GM18517 (cell line): ENCODE data around the gene JAK1.
"Not testable (repeated sequence)": the region's sequence is repeated elsewhere in the genome, so short reads cannot be mapped to it uniquely, and the experiment has no call there.

Experiments
- ATAC-seq: cut with Tn5 transposase; IDR thresholded peaks from one replicate; pipeline ENCODE4 v1.9.1; 2021; ENCODE audit warnings: mild to moderate bottlenecking, moderate library complexity; ENCODE audit not compliant: unreplicated experiment

Gene JAK1

GRCh38 chr1:64923294-64923718 is 43.0 kb downstream of the JAK1 start:
- no peak for ATAC-seq

DNA sequence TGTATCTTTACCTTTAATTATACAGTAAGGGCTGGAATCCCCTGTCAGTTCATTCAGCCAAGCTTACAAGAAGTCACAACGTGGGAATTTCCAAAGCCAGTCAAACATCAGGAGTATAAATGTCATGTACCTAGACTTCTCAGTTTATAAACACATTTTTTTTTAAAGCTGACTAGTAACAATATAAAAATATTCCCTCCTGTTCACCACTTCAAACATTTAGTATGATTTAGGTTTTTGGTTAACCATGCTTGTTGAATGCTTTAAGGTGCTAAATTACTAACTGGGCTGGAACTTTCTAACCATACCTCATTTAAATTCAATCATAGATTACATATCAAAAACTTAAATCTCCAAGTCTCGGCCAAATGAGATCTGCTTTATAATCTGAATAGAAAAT is 44.0 kb downstream of the JAK1 start:
- ATAC-seq, result no peak

- no peak for ATAC-seq
Measured at GRCh38 chr1:64921771-64922170, 44.6 kb downstream of the JAK1 start.

DNA sequence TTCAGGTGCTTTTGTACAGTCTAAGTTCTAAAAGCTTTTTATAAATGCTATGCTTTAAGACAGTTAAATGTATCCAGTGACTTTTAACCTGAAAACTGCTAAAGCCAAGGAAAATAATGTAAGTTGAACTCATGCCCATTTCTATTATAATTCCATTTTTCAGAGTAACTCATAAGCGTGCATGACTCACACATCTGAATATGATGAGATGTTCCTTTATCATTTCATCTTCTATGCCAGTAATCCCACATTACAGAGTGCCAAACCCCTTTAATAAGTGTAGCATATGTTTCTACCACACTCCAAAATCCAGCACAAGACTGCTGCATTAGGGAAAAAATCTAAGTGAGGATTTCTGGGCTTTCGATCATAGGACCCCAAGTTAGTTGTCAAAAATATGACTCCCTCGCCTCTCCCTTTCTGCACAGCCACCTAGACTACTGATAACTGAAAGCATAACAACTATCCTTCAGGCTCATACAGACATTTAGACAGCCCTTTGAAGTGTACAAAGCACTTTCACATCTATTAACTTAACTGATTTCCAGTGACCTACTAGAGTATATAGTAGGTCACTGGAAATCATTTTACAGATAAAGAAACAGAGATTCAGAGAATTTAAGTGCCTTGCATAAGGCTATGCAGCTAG is 45.3 kb downstream of the JAK1 start:
- ATAC-seq, result no peak

DNA sequence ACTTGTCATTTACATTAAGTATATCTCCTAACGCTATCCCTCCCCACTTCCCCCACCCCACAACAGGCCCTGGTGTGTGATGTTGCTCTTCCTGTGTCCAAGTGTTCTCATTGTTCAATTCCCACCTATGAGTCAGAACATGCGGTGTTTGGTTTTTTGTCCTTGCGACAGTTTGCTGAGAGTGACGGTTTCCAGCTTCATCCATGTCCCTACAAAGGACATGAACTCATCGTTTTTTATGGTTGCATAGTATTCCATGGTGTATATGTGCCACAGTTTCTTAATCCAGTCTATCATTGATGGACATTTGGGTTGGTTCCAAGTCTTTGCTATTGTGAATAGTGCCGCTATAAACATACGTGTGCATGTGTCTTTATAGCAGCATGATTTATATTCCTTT is 47.2 kb downstream of the JAK1 start:
- not testable (repeated sequence) for ATAC-seq

DNA sequence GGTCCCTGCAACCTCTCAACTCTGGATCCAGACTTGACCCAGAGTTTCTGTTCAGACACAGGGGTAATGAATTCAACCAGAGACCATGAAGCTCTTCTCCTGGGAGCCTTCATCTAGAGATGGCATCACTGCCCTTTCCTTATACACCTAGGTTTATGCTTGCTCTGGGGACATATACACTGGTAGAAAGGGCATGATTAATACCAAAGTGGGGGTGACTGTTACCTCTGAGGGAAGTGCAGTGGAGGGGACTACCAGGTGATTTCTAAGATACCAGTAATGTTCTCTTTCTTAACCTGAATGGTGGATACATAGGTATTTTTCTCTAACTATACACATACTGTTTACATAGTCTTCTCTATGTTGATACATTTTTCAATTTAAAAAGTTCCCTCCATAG is 48.4 kb downstream of the JAK1 start:
- ATAC-seq, result no peak

GRCh38 chr1:64917328-64917861 is 49.0 kb downstream of the JAK1 start:
- no peak for ATAC-seq

GRCh38 chr1:64915381-64916274 is 50.7 kb downstream of the JAK1 start:
- ATAC-seq, result no peak

GRCh38 chr1:64913361-64914015 is 52.9 kb downstream of the JAK1 start:
- ATAC-seq, result no peak

DNA sequence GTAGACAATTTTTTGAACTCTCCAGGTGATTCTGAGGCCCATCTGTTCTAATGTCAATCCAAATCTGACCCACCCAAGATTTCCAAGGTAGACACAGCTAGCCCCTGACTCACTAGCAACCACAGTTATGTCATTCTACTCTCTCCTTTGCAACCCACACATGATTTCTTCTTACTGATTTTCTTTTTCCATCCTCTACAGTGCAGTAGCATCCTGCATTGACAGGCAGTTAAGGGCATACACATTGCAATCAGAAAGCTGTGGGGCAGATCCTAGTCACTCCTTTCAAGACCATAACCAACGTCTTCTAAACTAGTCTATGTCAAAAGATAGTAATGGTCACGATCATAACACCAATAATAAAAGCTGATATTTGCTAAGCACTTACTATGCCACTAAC is 54.2 kb downstream of the JAK1 start:
- no peak for ATAC-seq

DNA sequence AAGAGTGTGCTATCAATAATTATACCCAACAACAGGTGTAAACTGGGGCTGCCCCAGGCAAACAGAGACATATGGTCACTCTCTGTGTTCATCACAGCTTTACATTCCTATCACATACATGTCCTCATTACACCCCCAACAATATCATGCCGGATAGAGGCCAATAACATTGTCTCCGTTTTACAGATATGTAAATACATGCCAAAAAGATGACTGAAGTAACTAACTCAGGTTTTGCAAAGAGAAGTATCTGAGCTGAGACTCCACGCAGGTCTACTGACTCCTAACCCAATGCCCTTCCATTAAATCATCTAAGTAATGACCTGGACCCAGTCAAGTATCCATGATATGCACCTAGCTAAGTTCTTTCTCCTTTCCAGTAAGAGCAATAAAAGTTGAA is 55.0 kb downstream of the JAK1 start:
- no peak for ATAC-seq

DNA sequence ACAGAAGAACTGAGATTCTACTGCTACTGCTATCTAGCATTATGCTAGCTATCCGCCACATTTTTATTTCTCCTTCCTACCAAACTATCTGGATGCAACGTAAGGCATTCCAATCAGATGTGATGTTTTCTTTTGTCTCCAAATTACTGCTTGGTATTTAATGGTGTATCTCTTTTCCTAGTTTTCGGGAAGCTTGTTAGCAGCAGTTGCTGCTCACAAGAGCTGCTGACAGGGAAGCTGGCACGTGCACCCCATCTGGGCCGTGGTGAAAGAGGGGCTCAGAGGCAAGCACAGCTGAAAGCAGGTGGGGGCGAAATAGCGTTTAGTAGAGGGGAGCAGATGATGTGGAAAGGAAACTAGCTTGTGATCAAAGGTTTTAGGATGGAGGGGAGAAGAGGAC is 57.3 kb downstream of the JAK1 start:
- no peak for ATAC-seq

- ATAC-seq, result no peak
Measured at GRCh38 chr1:64908575-64908974, 57.8 kb downstream of the JAK1 start.

DNA sequence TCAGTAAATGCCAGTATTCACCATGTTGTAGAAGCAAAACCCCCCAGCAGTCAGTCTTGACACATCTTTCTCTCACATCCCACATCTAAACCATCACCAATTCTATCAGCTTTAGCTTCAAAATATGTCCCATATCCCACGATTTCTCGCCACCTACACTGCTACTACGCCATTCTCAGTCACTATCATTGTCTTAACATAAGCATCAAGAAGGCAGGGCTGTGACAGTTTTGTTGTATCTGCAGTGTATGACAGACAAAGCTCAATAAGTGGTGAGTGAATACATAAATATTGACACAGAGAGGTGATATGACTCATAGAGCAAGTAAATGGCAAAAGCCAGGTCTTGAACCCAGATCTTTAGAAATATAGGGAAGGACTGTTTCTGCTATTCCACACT is 59.9 kb downstream of the JAK1 start:
- ATAC-seq, result no peak

GRCh38 chr1:64903593-64903992 is 62.8 kb downstream of the JAK1 start:
- no peak for ATAC-seq

- no peak for ATAC-seq
Measured at GRCh38 chr1:64901663-64902062, 64.7 kb downstream of the JAK1 start.

DNA sequence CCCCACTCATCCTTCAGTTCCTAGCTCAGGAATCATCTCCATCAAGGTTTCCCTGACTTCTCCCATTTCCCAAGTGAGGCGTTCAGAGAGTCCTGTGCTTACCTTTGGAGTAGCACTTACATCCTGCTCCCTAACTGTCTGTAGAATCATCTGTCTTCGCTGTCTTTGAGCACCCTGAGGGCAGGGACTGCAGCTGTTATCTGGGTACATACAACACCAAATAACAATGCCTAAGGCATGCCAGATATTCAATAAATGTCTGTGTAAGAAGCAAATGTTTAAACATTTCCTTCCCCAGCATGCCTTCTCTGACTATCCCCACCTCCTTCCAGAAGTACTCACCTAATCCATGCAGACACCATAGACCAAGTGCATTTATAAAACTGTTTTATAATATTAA is 65.4 kb downstream of the JAK1 start:
- ATAC-seq, result no peak

- ATAC-seq, result peak; percentile 58
Measured at GRCh38 chr1:64898107-64898861, 68.1 kb downstream of the JAK1 start.

DNA sequence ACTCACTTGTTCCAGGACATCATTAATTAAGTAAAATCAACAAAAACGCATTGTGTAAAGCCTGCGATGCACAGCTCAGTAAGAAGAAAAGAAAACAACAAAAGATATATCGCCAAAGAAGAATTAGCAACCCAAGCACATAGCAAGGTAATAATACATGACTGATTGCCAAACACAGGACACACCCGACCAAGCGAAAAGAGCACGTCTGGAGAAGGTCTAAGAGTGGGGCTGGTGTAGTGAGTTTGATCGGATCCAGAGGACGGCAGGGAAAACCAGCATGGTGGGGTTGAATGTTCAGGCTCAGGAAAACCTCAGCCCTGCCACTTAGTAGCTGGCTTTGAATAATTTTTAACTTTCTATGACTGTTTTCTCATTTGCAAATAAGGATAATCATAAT is 69.8 kb downstream of the JAK1 start:
- ATAC-seq, result no peak

GRCh38 chr1:64895500-64895899 is 70.8 kb downstream of the JAK1 start:
- peak; percentile 75 for ATAC-seq
